Measurements from ENCODE around the gene NFKB1.

NFKB1 gene

GRCh38 chr4:102553982-102554381, 52.8 kb downstream of the NFKB1 start:
- H2BK120ac ChIP-seq (ENCODE audit: low read depth, low read length), result no peak overlapping the region
- H4K8ac ChIP-seq (ENCODE audit: low read depth, low read length), result no peak overlapping the region
- H3K4me1 ChIP-seq (ENCODE audit: control insufficient read depth, low read depth, low read length), result no peaks in the 10 kb centered on the region
- H3K79me1 ChIP-seq (ENCODE audit: low read length), result no peaks in the 10 kb centered on the region
- no peak overlapping the region for H3K4me2 ChIP-seq (ENCODE audit: low read length)
- H3K56ac ChIP-seq (ENCODE audit: low read length), result no peak overlapping the region
- no peak overlapping the region for H4K5ac ChIP-seq (ENCODE audit: low read length)
- H3K27me3 ChIP-seq (ENCODE audit: insufficient read depth, low read length, poor library complexity), result no peaks in the 10 kb centered on the region
- H3K23ac ChIP-seq (ENCODE audit: low read length), result no peak overlapping the region
- H2BK15ac ChIP-seq (replicated peaks; ENCODE audit: low read depth), result no peak overlapping the region
- H3K4ac ChIP-seq (ENCODE audit: low read depth, low read length), result no peak overlapping the region
- H3K79me2 ChIP-seq (ENCODE audit: control insufficient read depth, insufficient read depth, low read length), result no peaks in the 10 kb centered on the region
- H2BK5ac ChIP-seq (ENCODE audit: low read length), result no peak overlapping the region
- H3K18ac ChIP-seq (ENCODE audit: low read length), result no peak overlapping the region
- H3K4me3 ChIP-seq (ENCODE audit: low read length), result no peak overlapping the region
- no peak overlapping the region for H3K9ac ChIP-seq (ENCODE audit: low read length)
- no peak overlapping the region for H2AK5ac ChIP-seq (ENCODE audit: low read length)
- H3K27ac ChIP-seq (ENCODE audit: low read depth, low read length), result no peak overlapping the region
- no peaks in the 10 kb centered on the region for H3K36me3 ChIP-seq (ENCODE audit: control insufficient read depth, insufficient read depth, low read length)
- no CpG with 5 or more reads among the region's 1 CpG for WGBS (ENCODE audit: extremely low coverage, insufficient coverage, low lambda C conversion rate)
- DNase-seq, result no peak

- Histone ChIP-seq H2BK5ac (ENCODE audit: low read length) (no peak overlapping the region), H3K18ac (ENCODE audit: low read length) (no peak overlapping the region), H3K4me2 (ENCODE audit: low read length) (no peak overlapping the region), H3K27me3 (ENCODE audit: insufficient read depth, low read length, poor library complexity) (no peaks in the 10 kb centered on the region), H2BK120ac (ENCODE audit: low read depth, low read length) (no peak overlapping the region), H4K8ac (ENCODE audit: low read depth, low read length) (no peak overlapping the region), H3K9ac (ENCODE audit: low read length) (no peak overlapping the region), H3K36me3 (ENCODE audit: control insufficient read depth, insufficient read depth, low read length) (no peaks in the 10 kb centered on the region), H3K27ac (ENCODE audit: low read depth, low read length) (no peak overlapping the region), H3K79me1 (ENCODE audit: low read length) (no peaks in the 10 kb centered on the region), H3K23ac (ENCODE audit: low read length) (no peak overlapping the region), H2AK5ac (ENCODE audit: low read length) (no peak overlapping the region), H3K79me2 (ENCODE audit: control insufficient read depth, insufficient read depth, low read length) (no peaks in the 10 kb centered on the region), H3K4ac (ENCODE audit: low read depth, low read length) (no peak overlapping the region), H3K4me3 (ENCODE audit: low read length) (no peak overlapping the region), H3K56ac (ENCODE audit: low read length) (no peak overlapping the region), H2BK15ac (replicated peaks; ENCODE audit: low read depth) (no peak overlapping the region), H4K5ac (ENCODE audit: low read length) (no peak overlapping the region), H3K4me1 (ENCODE audit: control insufficient read depth, low read depth, low read length) (no peaks in the 10 kb centered on the region)
- DNase-seq, result peak; percentile 32
- no CpG with 5 or more reads among the region's 5 CpGs for WGBS (ENCODE audit: extremely low coverage, insufficient coverage, low lambda C conversion rate)
Observed at GRCh38 chr4:102554482-102554881, 53.3 kb downstream of the NFKB1 start.

- H2BK15ac ChIP-seq (replicated peaks; ENCODE audit: low read depth), result no peak overlapping the region
- no peak overlapping the region for H3K9ac ChIP-seq (ENCODE audit: low read length)
- H2AK5ac ChIP-seq (ENCODE audit: low read length), result no peak overlapping the region
- no peak overlapping the region for H4K8ac ChIP-seq (ENCODE audit: low read depth, low read length)
- no peak overlapping the region for H4K5ac ChIP-seq (ENCODE audit: low read length)
- no peak overlapping the region for H3K18ac ChIP-seq (ENCODE audit: low read length)
- no peak overlapping the region for H3K4me2 ChIP-seq (ENCODE audit: low read length)
- no peaks in the 10 kb centered on the region for H3K27me3 ChIP-seq (ENCODE audit: insufficient read depth, low read length, poor library complexity)
- H3K23ac ChIP-seq (ENCODE audit: low read length), result no peak overlapping the region
- no peak overlapping the region for H3K56ac ChIP-seq (ENCODE audit: low read length)
- no peaks in the 10 kb centered on the region for H3K36me3 ChIP-seq (ENCODE audit: control insufficient read depth, insufficient read depth, low read length)
- no peaks in the 10 kb centered on the region for H3K79me1 ChIP-seq (ENCODE audit: low read length)
- H3K4ac ChIP-seq (ENCODE audit: low read depth, low read length), result no peak overlapping the region
- no peak overlapping the region for H3K4me3 ChIP-seq (ENCODE audit: low read length)
- no peak overlapping the region for H2BK120ac ChIP-seq (ENCODE audit: low read depth, low read length)
- H3K27ac ChIP-seq (ENCODE audit: low read depth, low read length), result no peak overlapping the region
- H2BK5ac ChIP-seq (ENCODE audit: low read length), result no peak overlapping the region
- H3K79me2 ChIP-seq (ENCODE audit: control insufficient read depth, insufficient read depth, low read length), result no peaks in the 10 kb centered on the region
- no peak for DNase-seq
- no peaks in the 10 kb centered on the region for H3K4me1 ChIP-seq (ENCODE audit: control insufficient read depth, low read depth, low read length)
Observed at GRCh38 chr4:102554992-102555391, 53.8 kb downstream of the NFKB1 start.

GRCh38 chr4:102557636-102558035, 56.5 kb downstream of the NFKB1 start:
- H2BK15ac ChIP-seq (replicated peaks; ENCODE audit: low read depth), result no peak overlapping the region
- H3K27ac ChIP-seq (ENCODE audit: low read depth, low read length), result no peak overlapping the region
- no peaks in the 10 kb centered on the region for H3K4me1 ChIP-seq (ENCODE audit: control insufficient read depth, low read depth, low read length)
- no peak overlapping the region for H3K4me3 ChIP-seq (ENCODE audit: low read length)
- no peak overlapping the region for H2AK5ac ChIP-seq (ENCODE audit: low read length)
- no peak overlapping the region for H3K9ac ChIP-seq (ENCODE audit: low read length)
- no peak overlapping the region for H3K18ac ChIP-seq (ENCODE audit: low read length)
- no peak for DNase-seq
- H2BK120ac ChIP-seq (ENCODE audit: low read depth, low read length), result no peak overlapping the region
- no peak overlapping the region for H2BK5ac ChIP-seq (ENCODE audit: low read length)
- H3K27me3 ChIP-seq (ENCODE audit: insufficient read depth, low read length, poor library complexity), result no peaks in the 10 kb centered on the region
- no peak overlapping the region for H3K56ac ChIP-seq (ENCODE audit: low read length)
- no peak overlapping the region for H4K8ac ChIP-seq (ENCODE audit: low read depth, low read length)
- WGBS (ENCODE audit: extremely low coverage, insufficient coverage, low lambda C conversion rate), result no CpG with 5 or more reads among the region's 2 CpGs
- H3K4ac ChIP-seq (ENCODE audit: low read depth, low read length), result no peak overlapping the region
- no peaks in the 10 kb centered on the region for H3K79me2 ChIP-seq (ENCODE audit: control insufficient read depth, insufficient read depth, low read length)
- no peak overlapping the region for H3K4me2 ChIP-seq (ENCODE audit: low read length)
- no peak overlapping the region for H3K23ac ChIP-seq (ENCODE audit: low read length)
- H3K36me3 ChIP-seq (ENCODE audit: control insufficient read depth, insufficient read depth, low read length), result no peaks in the 10 kb centered on the region
- H4K5ac ChIP-seq (ENCODE audit: low read length), result no peak overlapping the region
- H3K79me1 ChIP-seq (ENCODE audit: low read length), result no peaks in the 10 kb centered on the region

GRCh38 chr4:102560115-102560514, 59.0 kb downstream of the NFKB1 start:
- Histone ChIP-seq H3K9ac (ENCODE audit: low read length) (no peak overlapping the region), H3K23ac (ENCODE audit: low read length) (no peak overlapping the region), H3K27me3 (ENCODE audit: insufficient read depth, low read length, poor library complexity) (no peaks in the 10 kb centered on the region), H3K4ac (ENCODE audit: low read depth, low read length) (no peak overlapping the region), H3K36me3 (ENCODE audit: control insufficient read depth, insufficient read depth, low read length) (no peaks in the 10 kb centered on the region), H4K5ac (ENCODE audit: low read length) (no peak overlapping the region), H2BK15ac (replicated peaks; ENCODE audit: low read depth) (no peak overlapping the region), H2BK5ac (ENCODE audit: low read length) (no peak overlapping the region), H4K8ac (ENCODE audit: low read depth, low read length) (no peak overlapping the region), H3K4me1 (ENCODE audit: control insufficient read depth, low read depth, low read length) (no peaks in the 10 kb centered on the region), H3K27ac (ENCODE audit: low read depth, low read length) (no peak overlapping the region), H3K18ac (ENCODE audit: low read length) (no peak overlapping the region), H3K79me1 (ENCODE audit: low read length) (no peaks in the 10 kb centered on the region), H2BK120ac (ENCODE audit: low read depth, low read length) (no peak overlapping the region), H3K4me3 (ENCODE audit: low read length) (no peak overlapping the region), H3K4me2 (ENCODE audit: low read length) (no peak overlapping the region), H3K79me2 (ENCODE audit: control insufficient read depth, insufficient read depth, low read length) (no peaks in the 10 kb centered on the region), H3K56ac (ENCODE audit: low read length) (no peak overlapping the region), H2AK5ac (ENCODE audit: low read length) (no peak overlapping the region)
- DNase-seq, result no peak
- WGBS (ENCODE audit: extremely low coverage, insufficient coverage, low lambda C conversion rate), result no CpG with 5 or more reads among the region's 5 CpGs

- Histone ChIP-seq H4K5ac (ENCODE audit: low read length) (no peak overlapping the region), H2BK120ac (ENCODE audit: low read depth, low read length) (no peak overlapping the region), H2BK15ac (replicated peaks; ENCODE audit: low read depth) (no peak overlapping the region), H3K18ac (ENCODE audit: low read length) (no peak overlapping the region), H3K23ac (ENCODE audit: low read length) (no peak overlapping the region), H4K8ac (ENCODE audit: low read depth, low read length) (no peak overlapping the region), H3K27ac (ENCODE audit: low read depth, low read length) (no peak overlapping the region), H2BK5ac (ENCODE audit: low read length) (no peak overlapping the region), H3K36me3 (ENCODE audit: control insufficient read depth, insufficient read depth, low read length) (no peaks in the 10 kb centered on the region), H3K4me2 (ENCODE audit: low read length) (no peak overlapping the region), H3K9ac (ENCODE audit: low read length) (no peak overlapping the region), H3K4me1 (ENCODE audit: control insufficient read depth, low read depth, low read length) (no peaks in the 10 kb centered on the region), H3K79me2 (ENCODE audit: control insufficient read depth, insufficient read depth, low read length) (no peaks in the 10 kb centered on the region), H3K27me3 (ENCODE audit: insufficient read depth, low read length, poor library complexity) (no peaks in the 10 kb centered on the region), H2AK5ac (ENCODE audit: low read length) (no peak overlapping the region), H3K79me1 (ENCODE audit: low read length) (no peaks in the 10 kb centered on the region), H3K4ac (ENCODE audit: low read depth, low read length) (no peak overlapping the region), H3K56ac (ENCODE audit: low read length) (no peak overlapping the region), H3K4me3 (ENCODE audit: low read length) (no peak overlapping the region)
- no CpG with 5 or more reads among the region's 4 CpGs for WGBS (ENCODE audit: extremely low coverage, insufficient coverage, low lambda C conversion rate)
- DNase-seq, result no peak
Observed at GRCh38 chr4:102560571-102561341, 59.6 kb downstream of the NFKB1 start.

All from mesendoderm (in vitro differentiated cells).